Cortex of kidney (tissue), 1 donor: ENCODE measurements around the gene WWOX.

ENCODE experiments used
- DNase-seq: peaks from one replicate; lab custom pipeline; 2025; lab: John Stamatoyannopoulos, UW

Gene WWOX

DNA sequence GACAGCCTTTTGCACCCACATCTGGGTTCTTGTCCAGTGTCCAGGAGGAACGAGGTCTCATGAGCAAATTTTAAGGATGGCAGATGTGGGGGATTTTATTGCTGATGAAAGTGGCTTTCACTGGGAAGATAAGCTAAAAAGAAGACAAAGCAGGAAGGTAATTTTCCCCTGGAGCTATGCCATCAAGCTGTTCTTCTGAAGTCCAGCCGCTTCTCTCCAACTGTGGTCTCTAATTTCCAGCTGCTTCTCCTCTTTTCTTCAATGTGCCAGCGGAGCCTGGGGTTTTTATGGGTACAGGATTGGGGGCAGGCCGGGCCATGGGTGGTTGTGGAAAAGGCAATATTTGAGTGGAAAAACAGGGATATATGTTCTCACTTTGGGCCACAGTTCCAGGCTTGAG is 430.8 kb downstream of the WWOX start:
- DNase-seq, result no peak

DNA sequence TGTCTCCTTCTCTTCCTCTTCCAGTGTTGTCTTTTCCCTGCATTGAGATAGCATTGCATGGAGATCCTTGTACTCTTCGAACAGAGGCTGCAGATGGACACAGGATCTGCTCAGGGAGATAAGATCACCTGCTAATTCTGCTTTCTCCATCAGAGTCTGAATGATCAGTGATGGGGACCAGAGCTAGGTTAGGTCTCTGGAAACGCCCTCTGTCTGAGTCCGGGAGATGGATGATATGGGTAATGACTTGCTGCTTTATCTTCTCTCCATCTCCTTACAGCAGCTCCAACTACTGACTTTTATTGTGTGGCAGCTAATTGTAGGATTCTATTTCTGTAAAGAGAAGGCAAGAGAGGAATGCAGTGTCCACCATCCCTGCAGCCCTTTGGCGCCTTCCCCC is 435.6 kb downstream of the WWOX start:
- DNase-seq, result no peak

DNA sequence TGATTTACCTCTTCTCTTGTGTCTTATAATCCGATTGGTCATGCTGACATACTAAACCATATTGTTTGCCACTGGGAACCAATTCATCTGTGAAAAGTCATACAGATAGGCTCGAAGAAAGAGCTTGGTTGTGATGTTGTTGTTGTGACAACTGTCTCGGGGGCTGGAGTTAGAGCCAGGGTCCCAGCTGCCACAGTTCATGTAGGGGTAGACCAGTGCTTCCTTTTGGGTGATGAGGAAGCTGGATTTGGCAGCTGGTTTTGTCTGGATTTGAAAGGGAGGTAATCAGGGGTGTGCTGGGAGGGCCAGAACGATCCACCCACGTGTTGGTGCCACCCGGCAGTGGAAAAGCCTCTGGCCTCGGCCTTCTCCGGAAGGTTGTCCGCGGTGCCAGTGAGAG is 438.1 kb downstream of the WWOX start:
- no peak for DNase-seq

DNA sequence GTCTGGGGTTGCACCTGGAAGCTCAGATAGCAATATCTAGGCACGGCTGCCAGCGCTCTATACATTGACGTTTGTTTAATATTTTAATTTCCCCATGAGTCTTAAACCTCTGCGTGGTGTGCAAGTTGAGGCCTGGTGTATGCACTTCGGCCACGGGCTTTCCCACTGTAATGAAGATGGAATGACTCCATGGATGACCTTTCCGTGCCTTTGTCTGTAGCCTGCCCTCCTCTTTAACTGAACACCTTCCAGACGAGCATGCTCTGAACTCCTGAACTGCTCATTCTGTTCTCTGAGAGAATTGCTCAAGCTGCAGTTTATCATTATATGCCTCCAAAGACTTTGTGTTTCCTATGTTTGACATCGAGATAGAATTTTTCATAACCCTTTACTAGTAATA is 438.8 kb downstream of the WWOX start:
- no peak for DNase-seq

DNA sequence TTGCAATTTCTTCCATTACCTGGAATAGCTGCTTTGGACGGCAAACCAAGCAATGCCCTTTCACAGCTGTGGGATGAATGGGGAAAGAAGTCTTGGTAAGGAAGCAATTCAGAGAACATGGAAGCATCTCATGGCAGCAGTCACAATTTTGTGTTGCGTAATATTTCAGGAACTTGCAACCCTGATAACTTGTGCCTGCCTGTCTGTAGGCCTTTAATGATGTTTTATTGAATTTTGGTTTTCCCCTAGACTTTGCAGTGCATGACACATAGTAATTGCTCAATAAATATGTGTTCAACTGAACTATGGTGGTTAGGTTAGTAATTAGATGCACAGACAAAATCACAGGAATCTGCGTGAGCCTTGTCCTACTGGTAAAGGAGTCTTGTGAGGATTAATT is 439.5 kb downstream of the WWOX start:
- no peak for DNase-seq

DNA sequence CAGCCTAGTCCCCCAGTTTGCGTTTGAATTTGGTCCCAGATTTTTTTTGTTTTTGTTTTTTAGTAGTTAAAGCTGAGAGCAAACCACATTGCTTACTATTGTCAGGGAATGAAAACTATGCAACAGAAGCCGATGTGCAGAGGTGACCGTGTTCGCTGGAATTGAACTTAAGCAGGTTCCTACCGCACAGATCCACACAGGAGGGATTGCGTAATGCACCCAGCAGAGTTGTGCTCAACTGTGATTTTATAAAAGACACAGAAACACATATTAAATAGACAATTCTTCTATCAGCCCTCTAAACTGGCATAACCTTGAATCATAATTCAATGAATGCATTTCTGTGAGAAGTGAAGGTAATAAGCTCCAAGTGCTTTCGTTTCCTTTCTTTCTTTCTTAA is 443.0 kb downstream of the WWOX start:
- no peak for DNase-seq

DNA sequence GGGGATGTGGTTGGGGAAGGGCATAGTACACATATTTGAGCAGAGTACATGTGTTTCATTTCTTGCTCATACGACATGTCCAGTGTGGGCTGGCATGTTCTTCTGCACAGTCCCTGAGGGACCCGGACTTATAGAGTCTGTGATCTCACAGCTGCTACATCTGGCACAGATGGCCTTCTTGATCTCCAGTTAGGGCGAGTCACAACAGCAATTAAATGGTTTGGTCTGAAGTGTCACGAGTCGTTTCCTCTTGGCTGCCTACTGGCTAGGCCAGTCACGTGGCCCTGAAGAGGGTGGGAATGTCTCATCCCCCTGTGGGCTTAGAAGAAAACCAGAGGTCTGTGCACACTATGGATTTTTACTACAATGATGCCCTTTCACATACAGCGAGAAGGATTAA is 443.6 kb downstream of the WWOX start:
- DNase-seq, result no peak

DNA sequence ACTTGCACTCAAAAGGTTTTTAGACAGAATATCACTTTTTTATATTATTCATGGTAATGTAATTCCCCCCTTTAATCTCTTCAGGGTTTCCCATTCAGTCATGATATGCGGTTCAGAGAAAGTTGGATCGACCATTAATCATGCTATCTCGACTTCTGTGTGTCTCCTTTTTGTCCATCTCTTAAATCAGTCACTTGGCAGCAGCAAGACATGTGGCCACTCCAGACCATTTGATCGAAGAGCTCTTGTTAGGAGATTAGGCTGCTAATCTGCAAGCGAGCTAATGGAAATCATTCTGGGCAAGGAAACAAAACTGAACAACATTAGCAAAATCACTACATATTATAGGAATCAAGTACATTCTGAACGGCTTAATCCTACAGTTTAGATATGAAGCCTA is 449.9 kb downstream of the WWOX start:
- no peak for DNase-seq

DNA sequence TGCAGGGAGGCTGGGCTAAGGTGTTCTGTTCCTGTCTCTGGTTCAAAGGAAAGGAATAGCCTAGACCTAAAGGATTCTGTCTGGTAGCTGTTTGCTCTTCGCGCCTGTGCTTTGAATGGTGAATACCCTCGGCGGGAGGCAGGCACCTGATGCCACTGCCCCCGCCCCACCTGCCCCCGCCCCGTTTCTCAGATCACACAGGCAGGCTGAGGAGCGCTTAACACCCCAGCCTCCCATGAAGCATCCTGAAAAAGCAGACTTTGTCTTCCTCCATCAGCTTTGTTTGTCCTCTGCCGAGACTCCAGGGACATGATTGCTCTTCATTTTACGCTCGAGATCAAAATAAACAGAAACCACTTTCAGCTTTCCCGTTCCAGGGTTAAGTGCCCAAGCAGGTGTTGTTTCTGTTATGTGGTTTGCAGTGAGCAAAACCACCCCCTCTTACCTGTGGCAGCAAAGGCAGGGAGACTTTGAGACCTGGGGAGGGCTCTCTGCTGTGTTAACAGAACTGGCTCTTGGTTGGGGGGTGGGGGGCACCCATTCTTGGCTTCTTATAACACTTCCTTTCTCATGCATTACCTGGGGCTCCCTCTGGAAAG is 452.1 kb downstream of the WWOX start:
- DNase-seq, result no peak

DNA sequence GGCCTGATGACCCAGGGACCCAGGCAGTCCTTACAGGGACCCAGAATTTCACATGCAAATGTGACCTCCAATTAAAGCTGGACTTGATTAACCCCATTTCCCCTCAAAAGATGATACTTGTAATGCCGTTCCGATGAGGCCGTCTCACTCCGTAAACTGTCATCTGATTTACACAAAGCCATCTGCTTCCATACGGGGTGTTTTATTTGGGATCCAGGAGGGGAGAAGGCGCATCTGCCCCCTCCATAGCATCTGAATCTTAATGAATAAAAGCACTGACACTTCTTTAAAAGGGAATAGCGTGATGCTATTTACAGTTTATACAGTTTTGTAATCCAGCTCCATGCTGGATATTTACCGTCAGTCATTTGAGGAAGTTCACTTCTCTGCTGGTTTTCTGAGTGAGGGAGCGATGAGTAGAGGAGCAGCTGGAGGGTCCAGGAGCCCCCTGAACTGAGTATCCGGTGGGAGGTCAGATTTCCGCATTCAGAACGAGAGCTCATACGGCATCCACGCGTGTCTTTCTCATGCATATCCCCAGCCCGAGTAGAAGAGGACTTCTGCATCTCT is 452.7 kb downstream of the WWOX start:
- no peak for DNase-seq

DNA sequence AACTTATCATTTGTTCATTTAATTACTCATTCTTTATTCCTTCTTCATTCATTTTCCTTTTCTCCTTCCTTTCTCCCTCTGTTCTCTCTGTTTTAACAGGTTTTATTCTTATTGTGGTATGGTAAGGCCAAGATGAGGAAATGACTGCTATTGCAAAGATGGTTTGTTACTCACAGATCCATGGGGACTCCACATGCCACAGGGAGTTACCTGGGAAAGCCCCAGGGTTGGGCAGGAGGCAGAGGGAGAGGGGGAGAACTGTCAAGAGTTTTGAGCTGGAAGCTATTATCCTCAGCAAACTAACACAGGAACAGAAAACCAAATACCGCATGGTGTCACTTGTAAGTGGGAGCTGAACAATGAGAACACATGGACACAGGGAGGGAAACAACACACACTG is 453.3 kb downstream of the WWOX start:
- DNase-seq, result no peak

DNA sequence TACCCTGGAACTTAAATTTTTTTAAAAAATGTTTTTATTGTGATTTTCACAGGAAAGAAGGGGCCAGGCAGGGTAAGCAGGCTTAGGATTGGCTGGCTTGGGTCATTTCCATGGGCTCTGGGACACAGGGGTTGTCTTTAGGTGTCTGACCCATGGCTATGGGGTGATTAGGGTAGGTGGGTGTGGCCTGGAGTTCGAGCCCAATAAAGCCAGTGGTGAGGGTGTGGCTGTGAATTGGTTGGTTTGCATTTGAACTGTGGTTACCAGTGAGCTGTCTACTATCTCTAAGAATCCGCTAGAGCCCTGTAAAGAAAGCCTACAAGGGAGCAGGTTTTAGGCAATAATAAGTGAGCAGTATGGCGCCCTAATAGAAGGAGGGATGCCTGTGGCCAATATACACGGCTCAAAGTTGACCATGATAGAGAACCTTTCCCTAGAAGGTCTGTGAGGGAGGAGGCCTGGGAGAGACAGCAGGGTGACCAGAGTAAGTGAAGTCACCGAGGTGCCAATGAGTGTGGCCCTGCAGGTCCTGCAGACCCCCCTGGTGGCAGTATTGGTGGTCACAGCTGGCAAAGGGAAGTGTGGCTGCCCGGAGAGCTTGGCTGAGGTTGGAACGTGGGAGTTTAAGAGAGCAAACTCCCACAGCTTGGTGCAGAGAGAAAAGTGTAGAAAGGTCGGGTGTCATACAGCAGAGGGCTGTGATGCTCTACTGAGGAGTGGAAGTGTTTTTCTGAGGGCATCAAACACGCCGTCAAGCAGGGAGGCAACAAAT is 454.0 kb downstream of the WWOX start:
- no peak for DNase-seq

DNA sequence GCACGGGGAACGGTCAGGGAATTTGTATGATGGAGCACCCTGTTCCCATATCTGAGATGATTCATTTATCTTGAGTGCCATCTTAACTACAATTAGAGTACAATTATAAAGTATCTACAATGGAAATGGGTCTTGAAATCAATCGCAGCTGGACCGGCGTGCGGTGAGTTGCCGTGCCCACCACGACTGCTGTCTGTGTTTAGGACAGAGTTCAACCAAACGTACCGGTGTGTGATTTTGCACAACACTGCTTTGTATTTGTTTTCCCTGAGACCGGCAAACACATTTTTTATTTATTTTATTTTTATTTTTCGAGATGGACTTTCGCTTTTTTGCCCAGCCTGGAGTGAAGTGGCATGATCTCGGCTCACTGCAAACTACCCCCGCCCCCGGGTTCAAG is 457.0 kb downstream of the WWOX start:
- DNase-seq, result no peak

DNA sequence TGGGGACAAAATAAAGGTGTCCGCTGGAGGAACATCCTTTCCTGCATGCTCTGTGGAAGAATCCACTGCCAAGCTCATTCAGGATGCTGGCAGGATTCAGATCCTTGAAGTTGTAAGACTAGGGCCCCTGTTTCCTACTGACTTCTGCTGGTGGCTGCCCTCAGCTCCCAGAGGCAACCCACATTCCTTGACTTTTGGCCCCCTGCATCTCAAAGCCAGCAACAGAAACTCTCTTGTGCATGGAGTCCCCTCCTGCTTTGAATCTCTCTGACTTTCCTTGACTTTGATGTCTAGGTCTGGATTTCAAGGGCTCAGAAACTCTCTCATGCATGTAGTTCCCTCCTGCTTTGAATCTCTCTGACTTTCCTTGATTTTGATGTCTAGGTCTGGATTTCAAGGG is 461.5 kb downstream of the WWOX start:
- no peak for DNase-seq

DNA sequence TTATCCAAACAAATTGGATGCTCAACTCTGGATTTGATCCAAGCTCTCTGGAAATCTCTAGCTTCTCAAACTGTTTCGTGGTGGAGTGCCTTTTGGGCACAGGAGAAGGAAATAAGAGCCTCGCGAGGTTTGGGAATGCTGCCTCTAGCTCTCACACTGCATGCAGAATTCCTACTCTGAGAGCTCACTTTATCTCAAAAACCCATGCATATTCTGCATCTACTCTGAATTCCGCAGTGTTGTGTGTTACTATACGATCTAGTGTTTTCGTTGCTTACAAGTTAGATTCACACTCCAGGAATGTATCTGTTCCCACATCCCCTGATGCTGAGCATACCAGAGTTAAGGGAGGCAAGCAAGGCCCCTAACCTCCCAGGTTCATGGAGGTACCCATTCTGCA is 462.7 kb downstream of the WWOX start:
- no peak for DNase-seq

DNA sequence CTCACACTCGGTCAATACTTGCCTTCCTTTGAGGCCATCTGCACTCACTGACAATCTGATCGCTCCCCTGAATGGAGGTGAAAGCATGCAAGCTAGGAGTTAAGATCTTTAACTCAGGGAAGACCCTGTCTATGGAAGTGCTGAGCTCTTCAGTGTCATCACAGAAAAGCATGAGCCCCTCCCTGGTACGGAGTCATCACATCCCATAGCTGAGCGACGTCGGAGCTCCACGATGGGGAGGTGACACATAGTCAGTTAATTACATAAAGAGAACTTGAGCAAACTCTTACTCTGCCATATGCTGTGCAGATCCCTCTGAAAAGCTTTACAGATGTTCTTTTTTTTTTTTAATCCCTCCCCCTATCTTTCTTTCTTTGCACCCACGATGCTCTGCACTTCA is 463.2 kb downstream of the WWOX start:
- DNase-seq, result no peak

DNA sequence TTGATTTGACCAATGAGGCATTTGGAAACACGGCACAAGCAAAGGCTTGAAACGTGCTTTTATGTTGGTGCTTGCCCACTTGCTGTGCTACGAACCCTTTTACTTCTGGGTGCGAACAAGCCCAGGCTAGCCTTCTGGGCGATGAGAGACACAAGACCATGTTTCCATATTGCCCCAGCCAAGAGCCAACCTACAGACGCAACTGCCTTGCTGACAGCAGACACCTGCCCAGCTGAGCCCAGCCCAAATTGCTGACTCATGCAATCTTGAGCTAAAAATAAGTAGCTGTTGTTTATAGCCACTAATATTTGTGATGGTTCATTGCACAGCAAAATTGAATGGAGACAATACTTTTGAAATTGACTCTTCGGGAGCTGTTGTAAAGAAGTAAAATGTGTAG is 464.5 kb downstream of the WWOX start:
- no peak for DNase-seq

DNA sequence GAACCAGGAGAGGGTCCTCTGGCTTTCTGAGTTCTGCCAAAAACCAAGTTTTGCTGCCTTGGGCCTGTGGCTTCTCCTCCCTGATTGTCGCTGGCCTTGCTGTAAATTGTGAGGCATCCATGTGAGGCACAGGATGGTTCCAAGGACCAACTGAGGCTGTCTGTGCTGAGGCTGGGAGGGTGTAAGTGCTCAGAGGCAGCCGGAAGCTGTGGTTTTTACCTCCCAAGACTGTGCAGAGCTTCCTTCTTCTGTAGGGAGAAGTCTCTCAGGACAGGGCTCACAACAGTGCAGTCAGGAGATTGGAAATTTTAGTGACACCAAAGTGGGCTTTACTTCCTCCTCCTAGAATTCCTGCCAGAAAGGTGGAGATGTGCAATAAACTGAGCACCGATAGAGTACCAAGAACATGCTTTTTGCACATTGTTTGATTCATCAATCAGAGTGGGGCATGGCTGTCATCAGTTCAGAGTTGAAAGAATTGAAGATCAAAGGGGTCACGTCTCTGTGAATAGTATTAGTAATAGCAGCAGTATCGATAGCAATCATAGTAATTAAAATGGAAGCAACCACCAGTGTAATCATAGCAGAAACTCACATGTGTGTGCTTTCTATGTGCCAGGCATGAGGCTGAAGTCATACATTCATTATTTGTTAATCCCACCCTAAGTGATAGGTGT is 467.1 kb downstream of the WWOX start:
- no peak for DNase-seq

DNA sequence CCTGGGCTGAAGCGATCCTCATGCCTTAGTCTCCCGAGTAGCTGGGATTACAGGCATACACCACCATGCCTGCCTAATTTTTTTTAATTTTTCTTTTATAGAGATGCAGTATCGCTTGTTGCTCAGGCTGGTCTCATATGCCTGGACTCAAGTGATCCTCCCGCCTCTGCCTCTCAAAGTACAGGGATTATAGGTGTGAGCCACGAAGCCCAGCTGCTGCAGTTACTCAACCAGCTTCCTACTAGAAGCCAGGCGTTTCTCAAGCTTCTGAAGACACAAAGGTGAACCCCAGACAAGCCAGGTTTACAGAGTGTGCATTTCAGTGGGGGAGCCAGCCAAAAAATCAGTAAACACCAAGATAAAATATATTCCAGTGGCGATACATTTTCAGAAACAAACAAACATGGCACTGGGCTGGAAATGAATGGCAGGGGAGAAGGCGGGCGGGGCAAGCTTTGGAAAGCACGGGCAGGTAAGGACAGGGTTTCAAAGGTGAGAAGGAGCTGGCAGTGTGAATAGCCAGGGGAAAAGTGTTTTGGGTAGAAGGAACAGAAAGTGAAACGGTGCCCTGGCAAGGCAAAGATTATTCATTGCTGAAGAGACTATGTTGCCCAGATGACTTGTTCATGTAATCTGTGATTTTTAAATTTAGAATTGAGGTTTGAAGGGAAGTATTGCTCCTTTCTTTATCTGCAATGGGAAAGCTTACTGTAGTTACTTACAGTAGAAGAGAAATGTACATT is 471.1 kb downstream of the WWOX start:
- DNase-seq, result no peak

DNA sequence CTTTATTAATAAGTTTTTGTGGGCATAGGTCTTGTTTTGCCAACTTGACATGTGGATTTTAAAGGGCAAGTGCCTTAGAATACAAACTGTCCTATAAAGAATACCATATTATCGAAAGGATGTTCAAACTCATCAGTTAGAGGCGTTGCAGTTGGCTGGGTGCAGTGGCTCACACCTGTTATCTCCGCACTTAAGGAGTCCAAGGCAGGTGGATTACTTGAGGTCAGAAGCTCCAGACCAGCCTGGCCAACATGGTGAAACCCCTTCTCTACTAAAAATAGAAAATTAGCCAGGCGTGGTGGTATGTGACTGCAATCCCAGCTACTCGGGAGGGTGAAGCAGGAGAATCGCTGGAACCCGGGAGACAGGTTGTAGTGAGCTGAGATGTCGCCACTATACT is 472.0 kb downstream of the WWOX start:
- no peak for DNase-seq

DNA sequence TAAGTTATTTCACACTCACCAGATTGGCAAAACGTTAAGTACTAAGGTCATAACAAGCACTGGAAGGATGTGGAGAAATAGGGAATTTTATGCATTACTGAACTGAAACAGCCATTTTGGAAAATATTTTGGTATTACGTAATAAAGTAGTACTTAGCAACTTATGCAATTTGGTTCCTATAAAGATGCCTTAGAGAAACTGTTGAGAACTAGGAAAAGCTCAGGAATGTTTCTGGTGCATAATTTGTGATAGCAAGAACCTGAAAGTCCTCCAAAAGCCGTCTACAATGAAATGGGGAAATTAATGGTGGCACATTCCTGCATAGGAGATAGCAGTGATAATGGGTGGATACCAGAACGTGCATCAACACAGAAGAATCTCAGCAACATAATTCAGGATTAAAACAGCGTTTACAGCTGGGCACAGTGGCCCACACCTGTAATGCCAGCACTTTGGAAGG is 472.5 kb downstream of the WWOX start:
- no peak for DNase-seq

DNA sequence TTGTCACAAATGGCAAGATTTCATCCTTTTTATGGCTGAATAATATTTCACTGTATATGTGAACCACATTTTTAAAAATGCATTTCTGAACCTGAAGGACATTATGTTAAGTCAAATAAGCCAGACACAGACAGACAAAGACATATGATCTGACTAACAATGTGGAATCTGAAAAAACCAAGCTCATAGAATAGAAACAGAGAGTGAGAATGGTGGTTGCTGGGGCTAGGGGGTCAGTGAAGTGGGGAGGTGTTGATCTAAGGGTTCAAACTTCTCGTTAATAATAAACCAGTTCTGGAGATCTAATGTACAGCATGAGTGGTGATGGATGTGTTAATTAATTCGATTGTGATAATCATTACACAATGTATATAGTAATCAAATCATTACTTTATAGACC is 475.1 kb downstream of the WWOX start:
- no peak for DNase-seq
